Upper lobe of left lung (tissue), 6 donors: ENCODE results near the gene FNDC3B. TPM values are rescaled to one million over a fixed set of nuclear protein-coding genes. Genes with fewer than 3 reads are reported as not detected.

Experiments
- ATAC-seq, 2 donors: fragments of 200-7000 bp; cut with Tn5 transposase; one replicate each; pipeline ENCODE4 v1.9.1; 2022; ENCODE audit warnings: mild to moderate bottlenecking in 2 of 2, moderate library complexity in 2 of 2; ENCODE audit not compliant: low FRiP score in 2 of 2
- DNase-seq, 2 donors: peaks; one replicate each; pipeline ENCODE4 v3.0.0-alpha.2; 2019 to 2020
- H3K27ac ChIP-seq, 4 donors: fragments of 200-600 bp; sonication (generic); one replicate each; pipeline ENCODE4 v1.5.1; 2016 to 2019
- H3K27me3 ChIP-seq, 4 donors: fragments of 200-600 bp; sonication (generic); one replicate each; pipeline ENCODE4 v1.5.1; 2017 to 2019
- H3K36me3 ChIP-seq, 4 donors: fragments of 200-600 bp; sonication (generic); one replicate each; pipeline ENCODE4 v1.5.1; 2016 to 2019
- H3K4me1 ChIP-seq, 4 donors: fragments of 200-600 bp; sonication (generic); one replicate each; pipeline ENCODE4 v1.5.1; 2018 to 2019
- H3K4me3 ChIP-seq, 4 donors: fragments of 200-600 bp; sonication (generic); one replicate each; pipeline ENCODE4 v1.5.1; 2017 to 2019; ENCODE audit warnings: mild to moderate bottlenecking in 2 of 4, moderate library complexity in 1 of 4
- H3K9me3 ChIP-seq, 4 donors: fragments of 200-600 bp; sonication (generic); one replicate each; pipeline ENCODE4 v1.5.1; 2018 to 2019
- CTCF ChIP-seq, 6 experiments: fragments of 450-650 bp in 4 of 6; fragments of 200-600 bp in 2 of 6; sonication (generic) in 2 of 6; IDR thresholded peaks; one replicate each; pipeline ENCODE4 v1.5.1; 2016 to 2019; ENCODE audit warnings: antibody characterized with exemption in 6 of 6
- EP300 ChIP-seq, 4 donors: sonication (generic); formaldehyde crosslinking; IDR thresholded peaks; one replicate each; pipeline ENCODE4 v1.5.1; 2017; ENCODE audit warnings: antibody characterized with exemption in 4 of 4, control low read depth in 2 of 4
- POLR2A ChIP-seq, 4 donors: fragments of 450-650 bp; IDR thresholded peaks; one replicate each; pipeline ENCODE4 v1.5.1; 2016 to 2017; ENCODE audit warnings: antibody characterized with exemption in 4 of 4, mild to moderate bottlenecking in 2 of 4
- POLR2AphosphoS5 ChIP-seq, 2 donors: sonication (generic); formaldehyde crosslinking; IDR thresholded peaks; one replicate each; pipeline ENCODE4 v1.5.1; 2017; ENCODE audit warnings: antibody characterized with exemption in 2 of 2
- WGBS, 2 donors: methylation state at CpG; one replicate each; pipeline ENCODE4 v1.1.5; 2017 to 2018; 5-methylcytosine and 5-hydroxymethylcytosine counted together
- total RNA-seq, 6 donors: library from RNA; depleted of rRNA in 4 of 6; stranded (reverse); fragments of >200 nt in 4 of 6; gene quantifications; one replicate each; pipeline versions ENCODE4 v1.1.0 to v1.2.1, GENCODE V29; 2016 to 2021
- donor health status: DM: no; HTN: no; CAD: no; lungs with moderate emphysema.
- donor health status: DM: no; HTN: yes; CAD: no; lungs with severe emphysema.

Gene FNDC3B
- total RNA-seq, 6 donors from 2014 or later, result 73.3 to 167 (median 119) TPM

- DNase-seq (no peak), ATAC-seq (peak in 1 of 2 donors; percentile 67)
- peaks cover 6 to 33% (median 17%) of the 10 kb centered on the region in 4 donors for H3K4me1 ChIP-seq
- no peaks in the 10 kb centered on the region for H3K27me3 ChIP-seq
- no peak for TF ChIP-seq POLR2AphosphoS5 (IDR thresholded peaks at IDR 0.05)
- TF ChIP-seq POLR2A (IDR thresholded peaks at IDR 0.05), result no peak
- no peak for TF ChIP-seq CTCF (IDR thresholded peaks at IDR 0.05)
- no peak for TF ChIP-seq EP300 (IDR thresholded peaks at IDR 0.05)
- no peaks in the 10 kb centered on the region for H3K9me3 ChIP-seq
- 95 to 100% methylated on average over 2 of the region's 2 CpGs for WGBS, 2 donors
- no peak overlapping the region for H3K27ac ChIP-seq
- H3K36me3 ChIP-seq, result no peaks in the 10 kb centered on the region
- H3K4me3 ChIP-seq, result no peak overlapping the region
Measured at GRCh38 chr3:172221547-172221946, 182.2 kb downstream of the FNDC3B start.

- TF ChIP-seq EP300 (IDR thresholded peaks at IDR 0.05), result no peak
- TF ChIP-seq POLR2A (IDR thresholded peaks at IDR 0.05), result no peak
- no peak for TF ChIP-seq POLR2AphosphoS5 (IDR thresholded peaks at IDR 0.05)
- no peak for TF ChIP-seq CTCF (IDR thresholded peaks at IDR 0.05)
- 75 to 86% methylated on average over 5 to 10 of the region's 10 CpGs for WGBS, 2 donors
- H3K9me3 ChIP-seq, result no peaks in the 10 kb centered on the region
- no peak overlapping the region for H3K27ac ChIP-seq
- DNase-seq (no peak), ATAC-seq (no peak)
- H3K27me3 ChIP-seq, result no peaks in the 10 kb centered on the region
- H3K4me1 ChIP-seq, result peaks cover 6 to 28% (median 17%) of the 10 kb centered on the region in 4 donors
- no peak overlapping the region for H3K4me3 ChIP-seq
- peaks cover 0 to 10% (median 7%) of the 10 kb centered on the region in 4 donors for H3K36me3 ChIP-seq
Measured at GRCh38 chr3:172222478-172223071, 183.2 kb downstream of the FNDC3B start.

- H3K27me3 ChIP-seq, result no peaks in the 10 kb centered on the region
- H3K4me3 ChIP-seq, result no peak overlapping the region
- no peak overlapping the region for H3K27ac ChIP-seq
- ATAC-seq (no peak), DNase-seq (no peak)
- H3K4me1 ChIP-seq, result peaks cover under 1 to 17% (median 8%) of the 10 kb centered on the region in 4 donors
- H3K36me3 ChIP-seq, result peaks cover 0 to 21% (median 7%) of the 10 kb centered on the region in 4 donors
- no peaks in the 10 kb centered on the region for H3K9me3 ChIP-seq
- 86 to 89% methylated on average over 4 of the region's 4 CpGs for WGBS, 2 donors
- TF ChIP-seq POLR2A (IDR thresholded peaks at IDR 0.05) (no peak), CTCF (IDR thresholded peaks at IDR 0.05) (no peak), POLR2AphosphoS5 (IDR thresholded peaks at IDR 0.05) (no peak), EP300 (IDR thresholded peaks at IDR 0.05) (no peak)
Measured at GRCh38 chr3:172223870-172224269, 184.5 kb downstream of the FNDC3B start.

GRCh38 chr3:172224560-172225214, 185.3 kb downstream of the FNDC3B start:
- Histone ChIP-seq H3K9me3 (no peaks in the 10 kb centered on the region), H3K36me3 (peaks cover 0 to 21% (median 7%) of the 10 kb centered on the region in 4 donors), H3K27ac (no peak overlapping the region), H3K27me3 (no peaks in the 10 kb centered on the region), H3K4me3 (no peak overlapping the region), H3K4me1 (peaks cover 0 to 15% (median 4%) of the 10 kb centered on the region in 4 donors)
- WGBS, 2 donors, result 69 to 78% methylated on average over 7 of the region's 7 CpGs
- no peak for ATAC-seq
- TF ChIP-seq POLR2A (IDR thresholded peaks at IDR 0.05), result no peak
- no peak for DNase-seq

GRCh38 chr3:172225215-172225707, 185.9 kb downstream of the FNDC3B start:
- no peak overlapping the region for H3K27ac ChIP-seq
- no peaks in the 10 kb centered on the region for H3K9me3 ChIP-seq
- H3K27me3 ChIP-seq, result no peaks in the 10 kb centered on the region
- TF ChIP-seq EP300 (IDR thresholded peaks at IDR 0.05) (no peak), POLR2AphosphoS5 (IDR thresholded peaks at IDR 0.05) (no peak), POLR2A (IDR thresholded peaks at IDR 0.05) (no peak), CTCF (IDR thresholded peaks at IDR 0.05) (no peak)
- peaks cover 0 to 21% (median 7%) of the 10 kb centered on the region in 4 donors for H3K36me3 ChIP-seq
- peaks cover 0 to 15% (median 4%) of the 10 kb centered on the region in 4 donors for H3K4me1 ChIP-seq
- 83 to 95% methylated on average over 5 of the region's 5 CpGs for WGBS, 2 donors
- ATAC-seq, result no peak
- H3K4me3 ChIP-seq, result no peak overlapping the region
- no peak for DNase-seq
